Endothelial cell of umbilical vein (primary cell): ENCODE results near the gene NCKAP5. TPM values are rescaled to one million over a fixed set of nuclear protein-coding genes. Genes with fewer than 3 reads are reported as not detected.

Experiments
- BruUV-seq: library from RNA; stranded (reverse); fragments of 400-500 nt; replicated peaks from 2 replicates; lab custom pipeline; 2021; lab: Mats Ljungman, UMichigan
- CTCF ChIA-PET: fragments of 300-600, 350-600 bp; sonication (Branson Sonifier 250); formaldehyde crosslinking; loops from one replicate; lab custom pipeline; 2021; ENCODE audit warnings: antibody characterized with exemption, inconsistent platforms; lab: Charles Lee
- POLR2A ChIA-PET: fragments of 300-600, 350-600 bp; sonication (Branson Sonifier 250); formaldehyde crosslinking; loops from one replicate; lab custom pipeline; 2021; ENCODE audit warnings: antibody characterized with exemption, inconsistent platforms; lab: Charles Lee
- DNase-seq: peaks from one replicate; pipeline ENCODE4 v3.0.0-alpha.2; 2011; ENCODE audit warnings: low read depth, low spot score
- FAIRE-seq: peaks from 2 replicates; lab custom pipeline; 2011; peaks lifted over from hg19 to GRCh38; lab: Jason Lieb, UNC
- H2AFZ ChIP-seq: 2 replicates; pipeline ENCODE4 v1.6.0; 2012; ENCODE audit warnings: low read depth, low read length, control low read depth, inconsistent platforms
- H3K27ac ChIP-seq: 2 replicates; pipeline ENCODE4 v1.5.1; 2011; ENCODE audit warnings: low read depth, mild to moderate bottlenecking, control low read depth, low read length, moderate library complexity; ENCODE audit not compliant: insufficient read depth
- H3K27me3 ChIP-seq, 2 experiments: 2 replicates each; pipeline versions ENCODE4 v1.6.0 to v1.6.1; 2011; ENCODE audit warnings: low read length in 2 of 2, mixed read lengths in 1 of 2; ENCODE audit not compliant: control insufficient read depth in 2 of 2, insufficient read depth in 2 of 2
- H3K36me3 ChIP-seq, 2 experiments: 2 replicates in 1 of 2; 3 replicates in 1 of 2; pipeline ENCODE4 v1.5.1; 2011; ENCODE audit warnings: low read length in 2 of 2, mild to moderate bottlenecking in 1 of 2, moderate library complexity in 1 of 2; ENCODE audit not compliant: control insufficient read depth in 2 of 2, insufficient read depth in 2 of 2; ENCODE audit errors: extremely low read depth in 1 of 2
- H3K4me1 ChIP-seq: 3 replicates; pipeline ENCODE4 v1.5.1; 2011; ENCODE audit warnings: mild to moderate bottlenecking, low read length; ENCODE audit not compliant: control insufficient read depth, insufficient read depth; ENCODE audit errors: extremely low read depth
- H3K4me2 ChIP-seq: 2 replicates; pipeline ENCODE4 v1.6.1; 2011; ENCODE audit warnings: low read length, control low read depth, mixed read lengths; ENCODE audit not compliant: insufficient read depth
- H3K4me3 ChIP-seq, 3 experiments: fragments of 200-600 bp in 1 of 3; sonication (generic), shearing (Covaris generic) in 1 of 3; replicated peaks in 1 of 3; 2 replicates each; pipeline ENCODE4 v1.5.1; 2011 to 2016; ENCODE audit warnings: control low read depth in 3 of 3, low read length in 3 of 3, mild to moderate bottlenecking in 2 of 3, inconsistent platforms in 1 of 3, low read depth in 1 of 3, moderate library complexity in 1 of 3; ENCODE audit not compliant: insufficient read depth in 1 of 3
- H3K79me2 ChIP-seq: 2 replicates; pipeline ENCODE4 v1.6.0; 2012; ENCODE audit warnings: low read length, inconsistent platforms; ENCODE audit not compliant: control insufficient read depth, insufficient read depth
- H3K9ac ChIP-seq: replicated peaks from 2 replicates; pipeline ENCODE3; 2011; ENCODE audit warnings: low read length, control low read depth; ENCODE audit not compliant: insufficient read depth; ENCODE audit errors: extremely low read depth
- H3K9me1 ChIP-seq: replicated peaks from 3 replicates; pipeline ENCODE4 v1.6.0; 2011; ENCODE audit warnings: mild to moderate bottlenecking, low read length; ENCODE audit not compliant: control insufficient read depth, insufficient read depth; ENCODE audit errors: extremely low read depth
- H3K9me3 ChIP-seq: replicated peaks from 2 replicates; pipeline ENCODE4 v1.5.1; 2012; ENCODE audit warnings: low read length, inconsistent platforms; ENCODE audit not compliant: control insufficient read depth, insufficient read depth
- H4K20me1 ChIP-seq: replicated peaks from 2 replicates; pipeline ENCODE3; 2011; ENCODE audit warnings: mild to moderate bottlenecking, low read length; ENCODE audit not compliant: control insufficient read depth, insufficient read depth; ENCODE audit errors: extremely low read depth
- EZH2 ChIP-seq: IDR thresholded peaks from 2 replicates; pipeline ENCODE4 v1.6.1; 2012; ENCODE audit warnings: borderline replicate concordance, low read depth, mild to moderate bottlenecking, moderate library complexity, low read length, inconsistent platforms; ENCODE audit not compliant: severe bottlenecking
- FOS ChIP-seq: IDR thresholded peaks from 2 replicates; pipeline ENCODE4 v1.6.1; 2011; ENCODE audit warnings: mild to moderate bottlenecking, low read length, moderate library complexity, borderline replicate concordance; ENCODE audit not compliant: insufficient read depth
- GATA2 ChIP-seq: IDR thresholded peaks from 2 replicates; pipeline ENCODE4 v1.7.0; 2011; ENCODE audit warnings: low read depth, mild to moderate bottlenecking, moderate library complexity, mixed read lengths, low read length; ENCODE audit not compliant: insufficient read length, insufficient read depth
- JUN ChIP-seq: IDR thresholded peaks from 2 replicates; pipeline ENCODE4 v1.6.1; 2011; ENCODE audit warnings: borderline replicate concordance, low read depth; ENCODE audit not compliant: insufficient read length, insufficient read depth
- MYC ChIP-seq: IDR thresholded peaks from one replicate; pipeline ENCODE4 v1.6.1; 2011; ENCODE audit warnings: mild to moderate bottlenecking, low read depth, low read length
- POLR2A ChIP-seq: IDR thresholded peaks from 2 replicates; pipeline ENCODE4 v1.6.1; 2012; ENCODE audit warnings: low read depth, mild to moderate bottlenecking, control low read depth, low read length
- POLR2AphosphoS5 ChIP-seq: IDR thresholded peaks from 2 replicates; pipeline ENCODE4 v1.6.1; 2012; ENCODE audit warnings: low read depth, mild to moderate bottlenecking, control low read depth, low read length, moderate library complexity; ENCODE audit not compliant: insufficient read depth
- dilution Hi-C: fragments of 300-500 bp; cut with MboI; formaldehyde crosslinking; loops from one replicate; pipeline ENCODE4 v1.15.0; 2019; ENCODE audit warnings: low sequenced_read_pairs; ENCODE audit not compliant: extremely low pct_ligation_motif_present
- intact Hi-C: fragments of 100-400 bp; cut with micrococcal nuclease; formaldehyde crosslinking; loops from one replicate; pipeline ENCODE4 v1.10.0; 2022
- polyA plus RNA-seq, 4 experiments: library from polyadenylated mRNA; depleted of rRNA in 3 of 4; stranded (reverse) in 3 of 4; unstranded in 1 of 4; fragments of >200 nt; gene quantifications; 2 replicates each; pipeline versions ENCODE4 v1.2.1 to v1.2.3, GENCODE V29; 2011 to 2012; ENCODE audit warnings: missing spikeins in 1 of 4
- total RNA-seq: library from RNA; stranded (reverse); gene quantifications from 2 replicates; pipeline ENCODE4 v1.2.3, GENCODE V29; 2021
- TF ChIP-seq, protein P1 (sequence below), 2 donors: IDR thresholded peaks; 1 replicate in 1 of 2; 2 replicates in 1 of 2; pipeline ENCODE4 v1.5.1; 2011; ENCODE audit warnings: low read length in 2 of 2, mild to moderate bottlenecking in 2 of 2, moderate library complexity in 2 of 2, control low read depth in 1 of 2, inconsistent platforms in 1 of 2, low read depth in 1 of 2; ENCODE audit not compliant: insufficient read depth in 1 of 2; ENCODE audit errors: extremely low read depth in 1 of 2
- TF ChIP-seq, protein P2 (sequence below): IDR thresholded peaks from 2 replicates; pipeline ENCODE4 v1.6.1; 2011; ENCODE audit not compliant: insufficient read depth, insufficient read length

NCKAP5 gene
- total and polyA plus RNA-seq, 2 donors (not counting 3 experiments of a cell fraction or from before 2014, with no cell fraction given) = 0.47 to 3.3 TPM

DNA sequence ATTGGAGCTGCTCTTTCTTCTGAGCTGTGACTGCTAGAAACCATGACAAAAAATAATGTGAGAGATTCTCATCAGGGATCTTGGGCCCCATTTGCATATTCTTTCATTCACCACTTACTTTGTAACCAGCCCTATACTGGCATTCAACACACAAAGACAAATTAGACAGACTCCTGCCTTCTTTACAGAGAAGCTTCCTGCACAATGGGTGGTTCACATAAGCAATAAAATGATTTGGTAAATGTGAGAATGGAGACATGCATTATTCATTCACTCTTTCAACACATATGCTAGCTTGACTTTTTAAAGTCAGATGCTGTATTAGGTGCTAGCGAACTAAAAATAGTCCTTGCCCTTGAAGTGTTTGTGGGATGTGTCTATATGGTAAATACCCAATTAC lies 174.4 kb downstream of the NCKAP5 start:
- Histone ChIP-seq H3K4me3 (no peak overlapping the region), H3K36me3 (no peaks in the 10 kb centered on the region), H4K20me1 (no peaks in the 10 kb centered on the region), H3K27me3 (no peaks in the 10 kb centered on the region), H3K27ac (no peak overlapping the region), H3K9ac (no peak overlapping the region), H3K4me1 (no peaks in the 10 kb centered on the region), H2AFZ (no peak overlapping the region), H3K79me2 (no peaks in the 10 kb centered on the region), H3K9me1 (no peaks in the 10 kb centered on the region), H3K4me2 (no peak overlapping the region), H3K9me3 (no peaks in the 10 kb centered on the region)
- no TSS peak for BruUV-seq
- dilution Hi-C loops = no loop called here
- POLR2A ChIA-PET = no interaction called here
- FAIRE-seq (no peak), DNase-seq (no peak)
- no peak for TF ChIP-seq POLR2A
- TF ChIP-seq, protein P1, sequence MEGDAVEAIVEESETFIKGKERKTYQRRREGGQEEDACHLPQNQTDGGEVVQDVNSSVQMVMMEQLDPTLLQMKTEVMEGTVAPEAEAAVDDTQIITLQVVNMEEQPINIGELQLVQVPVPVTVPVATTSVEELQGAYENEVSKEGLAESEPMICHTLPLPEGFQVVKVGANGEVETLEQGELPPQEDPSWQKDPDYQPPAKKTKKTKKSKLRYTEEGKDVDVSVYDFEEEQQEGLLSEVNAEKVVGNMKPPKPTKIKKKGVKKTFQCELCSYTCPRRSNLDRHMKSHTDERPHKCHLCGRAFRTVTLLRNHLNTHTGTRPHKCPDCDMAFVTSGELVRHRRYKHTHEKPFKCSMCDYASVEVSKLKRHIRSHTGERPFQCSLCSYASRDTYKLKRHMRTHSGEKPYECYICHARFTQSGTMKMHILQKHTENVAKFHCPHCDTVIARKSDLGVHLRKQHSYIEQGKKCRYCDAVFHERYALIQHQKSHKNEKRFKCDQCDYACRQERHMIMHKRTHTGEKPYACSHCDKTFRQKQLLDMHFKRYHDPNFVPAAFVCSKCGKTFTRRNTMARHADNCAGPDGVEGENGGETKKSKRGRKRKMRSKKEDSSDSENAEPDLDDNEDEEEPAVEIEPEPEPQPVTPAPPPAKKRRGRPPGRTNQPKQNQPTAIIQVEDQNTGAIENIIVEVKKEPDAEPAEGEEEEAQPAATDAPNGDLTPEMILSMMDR (IDR thresholded peaks at IDR 0.05; ENCODE audit: extremely low read depth in 1 of 2, insufficient read depth in 1 of 2, low read depth in 1 of 2, low read length in 2 of 2) = no peak
- TF ChIP-seq MYC = no peak
- no peak for TF ChIP-seq POLR2AphosphoS5
- TF ChIP-seq JUN = no peak
- no peak for TF ChIP-seq FOS
- TF ChIP-seq GATA2 = no peak
- TF ChIP-seq, protein P2, sequence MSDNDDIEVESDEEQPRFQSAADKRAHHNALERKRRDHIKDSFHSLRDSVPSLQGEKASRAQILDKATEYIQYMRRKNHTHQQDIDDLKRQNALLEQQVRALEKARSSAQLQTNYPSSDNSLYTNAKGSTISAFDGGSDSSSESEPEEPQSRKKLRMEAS = no peak
- TF ChIP-seq EZH2 = no peak
- CTCF ChIA-PET = no interaction called here
- intact Hi-C loops = loop anchor here (10.0 kb wide), 1 partner anchor 219 kb away; no protein-coding TSS in a partner anchor
